ENCODE measurements around the gene TBRG1. TPM values are rescaled to one million over a fixed set of nuclear protein-coding genes. Genes with fewer than 3 reads are reported as not detected.

Gene TBRG1
- total RNA-seq, 1 experiment from 2014 or later, result 35.8 TPM

DNA sequence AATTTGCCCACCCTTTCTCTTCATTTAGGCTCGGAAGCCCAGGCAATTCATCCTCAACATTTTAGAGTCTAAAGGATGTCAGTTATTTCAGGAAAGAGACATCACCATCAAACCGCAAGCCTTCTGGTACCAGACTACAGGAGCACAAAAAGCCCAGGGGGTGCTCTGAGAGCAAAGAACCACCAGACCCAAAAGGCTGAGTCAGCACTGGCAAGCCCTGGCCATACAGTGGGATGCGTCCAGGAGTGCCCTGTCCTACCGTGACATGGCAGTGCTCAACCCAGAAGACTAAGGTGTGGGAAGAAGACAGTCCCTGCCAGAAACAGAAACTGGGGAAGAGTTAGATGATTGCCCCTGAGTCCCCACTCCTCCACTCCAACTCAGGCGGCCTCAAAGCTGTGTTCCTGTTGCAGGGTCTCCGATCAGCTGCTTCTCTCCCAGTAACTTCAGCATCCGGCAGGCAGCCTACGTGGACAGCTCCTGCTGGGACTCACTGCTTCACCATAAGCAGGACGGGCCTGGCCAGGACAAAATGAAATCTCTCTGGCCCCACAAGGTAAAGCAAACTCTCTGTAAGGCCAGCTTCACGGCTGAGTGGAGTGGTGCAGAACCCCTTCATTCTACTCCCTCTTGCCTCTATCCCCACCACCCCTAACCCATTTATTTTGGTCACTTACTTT lies 10.0 kb upstream of the TBRG1 start:
- no peak for DNase-seq (ENCODE audit: low read depth)

DNA sequence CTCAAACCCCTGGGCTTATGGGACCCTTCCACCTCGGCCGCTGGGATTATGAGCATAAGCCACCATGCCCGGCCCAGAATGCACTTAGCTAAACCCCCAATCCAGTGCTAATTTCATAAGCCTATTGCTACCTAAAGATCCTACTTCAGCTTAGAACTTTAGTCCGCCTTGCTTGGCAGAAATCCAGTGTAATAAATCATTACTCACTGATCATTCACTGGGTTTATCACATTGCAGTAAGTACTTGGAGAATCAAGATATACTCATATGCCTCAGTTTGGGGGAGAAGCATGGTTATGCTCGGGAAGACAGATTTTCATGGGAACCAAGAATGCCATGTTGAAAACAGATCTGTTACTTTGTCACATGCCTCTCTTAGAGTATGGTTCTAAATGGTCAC lies 3.8 kb upstream of the TBRG1 start:
- no peak for DNase-seq (ENCODE audit: low read depth)

DNA sequence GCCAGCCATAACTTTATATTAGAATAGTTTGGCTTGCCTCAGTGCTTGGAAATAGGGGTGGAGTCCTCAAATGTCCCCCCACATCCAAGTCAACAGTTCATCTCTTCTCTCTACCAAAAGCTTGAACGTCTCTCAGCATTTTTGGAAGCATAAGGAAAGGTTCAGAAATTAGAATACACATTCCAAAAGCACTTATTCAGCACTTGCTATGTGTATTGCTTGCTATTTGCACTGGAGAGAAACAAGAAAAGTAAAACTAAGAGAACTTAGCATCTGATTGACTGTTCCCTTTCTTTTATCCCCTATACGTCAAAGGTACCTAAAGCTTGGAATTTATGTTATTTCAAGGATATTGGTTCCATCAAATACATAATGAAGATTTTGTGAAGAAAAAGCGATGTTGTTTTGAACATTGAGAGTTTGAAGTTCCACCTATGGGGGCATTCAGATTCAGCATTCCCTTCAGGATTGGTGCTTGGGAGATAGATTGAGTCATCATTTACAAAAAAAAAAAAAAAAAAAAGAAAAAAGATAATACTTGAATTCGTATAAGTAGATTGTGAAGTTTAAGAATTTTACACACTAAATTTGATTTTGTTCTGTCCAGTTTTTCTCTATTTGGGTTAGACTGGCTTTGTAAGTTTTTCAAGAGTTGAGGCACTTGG lies 1.3 kb downstream of the TBRG1 start:
- peak; percentile 30 for DNase-seq (ENCODE audit: low read depth)

DNA sequence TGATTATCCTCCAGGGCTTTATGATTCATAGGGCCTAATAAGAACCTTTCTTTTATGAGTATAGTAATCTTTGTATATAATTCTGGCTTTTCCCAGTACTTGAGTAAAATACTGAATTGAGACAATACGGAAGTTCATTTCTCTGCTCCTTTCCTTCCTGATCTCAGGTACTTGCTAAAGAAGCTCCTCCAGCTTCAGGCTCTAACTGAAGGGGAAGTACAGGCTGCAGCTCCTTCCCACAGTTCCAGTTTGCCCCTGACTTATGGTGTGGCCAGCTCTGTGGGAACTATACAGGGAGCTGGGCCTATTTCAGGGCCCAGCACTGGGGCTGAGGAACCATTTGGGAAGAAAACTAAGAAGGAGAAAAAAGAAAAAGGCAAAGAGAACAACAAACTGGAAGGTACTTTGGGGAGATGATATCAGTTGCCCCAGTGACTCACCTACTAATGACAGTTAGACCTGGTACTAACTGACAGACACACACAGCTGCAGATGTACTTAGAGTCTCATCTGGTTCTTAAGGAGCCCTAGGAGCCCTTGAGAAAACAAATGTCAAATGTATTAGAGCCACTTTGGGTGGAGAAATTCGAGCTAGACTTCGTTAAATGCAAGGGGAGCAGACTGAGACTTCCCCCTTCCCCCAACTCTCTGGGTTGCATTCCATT lies 3.0 kb downstream of the TBRG1 start:
- DNase-seq (ENCODE audit: low read depth), result peak; percentile 97

DNA sequence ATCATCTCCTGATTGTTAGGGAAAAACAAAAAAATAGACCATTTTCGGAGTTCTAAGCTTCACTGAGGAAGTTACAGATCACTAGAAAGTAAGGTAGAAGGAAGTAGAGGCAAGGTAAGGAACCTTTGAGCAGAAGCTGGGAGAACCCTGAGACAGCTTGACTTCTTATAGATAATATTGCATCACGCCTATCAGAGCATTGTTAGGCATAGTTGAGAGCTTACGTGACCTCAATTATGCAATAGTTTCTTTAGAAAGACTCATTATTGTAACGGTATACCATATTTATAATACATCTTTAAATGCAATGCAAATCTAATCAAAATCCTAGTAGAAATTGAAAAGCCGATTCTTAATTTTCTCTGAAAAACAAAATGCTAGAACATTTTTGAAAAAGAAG lies 4.9 kb downstream of the TBRG1 start:
- DNase-seq (ENCODE audit: low read depth), result no peak

DNA sequence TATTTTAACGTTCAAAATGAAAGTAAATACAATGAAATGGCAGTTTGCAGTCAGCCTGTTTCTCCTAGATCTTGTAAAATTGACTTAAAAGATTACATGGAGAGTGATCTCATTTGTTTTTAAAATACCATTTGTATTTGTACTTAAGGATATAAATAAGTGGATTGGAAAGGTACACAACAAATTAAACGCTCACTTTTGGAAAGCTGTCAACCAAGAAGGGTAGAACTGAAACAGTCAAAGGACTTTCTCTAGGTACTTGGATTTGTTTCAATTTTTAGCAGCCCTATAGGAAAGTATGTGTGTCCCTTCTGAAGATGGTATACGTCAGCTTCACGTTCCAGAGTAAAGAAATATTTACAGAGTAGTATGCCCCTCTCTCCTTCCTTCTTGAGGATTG lies 7.3 kb downstream of the TBRG1 start:
- no peak for DNase-seq (ENCODE audit: low read depth)

DNA sequence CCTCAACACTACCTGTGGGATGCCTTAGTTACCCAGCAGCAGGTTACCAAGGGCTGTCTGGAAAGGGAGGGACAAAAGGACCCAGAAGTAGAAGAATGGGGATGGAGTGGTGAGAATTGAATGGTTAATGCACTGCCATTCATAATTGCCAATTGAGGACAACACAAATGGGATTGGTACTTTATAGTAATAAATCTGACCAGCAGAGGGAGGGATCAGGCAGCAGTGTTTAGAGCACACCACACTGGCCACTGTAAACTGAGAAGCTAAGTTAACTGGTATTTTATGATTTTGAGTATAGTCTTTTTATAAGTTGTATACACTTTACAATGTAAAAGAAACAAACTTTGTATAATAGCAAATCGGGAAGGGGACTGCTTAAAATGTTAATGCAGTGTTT lies 10.7 kb downstream of the TBRG1 start:
- DNase-seq (ENCODE audit: low read depth), result no peak

DNA sequence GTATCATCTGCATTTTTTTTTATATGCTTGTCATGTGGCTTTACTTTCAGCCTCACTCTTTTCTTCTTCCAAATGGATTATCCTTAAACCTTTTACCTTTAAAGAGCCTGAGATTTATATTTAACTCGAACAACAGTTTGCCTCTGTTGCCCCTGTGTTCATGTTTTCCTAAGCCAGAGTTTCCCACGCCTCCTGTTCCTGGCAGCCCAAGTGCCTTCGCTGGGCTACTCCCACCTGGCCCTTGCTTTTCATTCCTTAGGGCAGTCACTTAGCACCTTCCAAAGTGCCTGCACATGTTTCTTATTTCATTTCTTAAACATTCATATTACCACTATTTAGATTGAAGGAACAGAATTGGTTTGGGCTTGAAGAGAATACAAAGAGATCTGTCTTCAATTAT lies 13.3 kb downstream of the TBRG1 start:
- DNase-seq (ENCODE audit: low read depth), result no peak

DNA sequence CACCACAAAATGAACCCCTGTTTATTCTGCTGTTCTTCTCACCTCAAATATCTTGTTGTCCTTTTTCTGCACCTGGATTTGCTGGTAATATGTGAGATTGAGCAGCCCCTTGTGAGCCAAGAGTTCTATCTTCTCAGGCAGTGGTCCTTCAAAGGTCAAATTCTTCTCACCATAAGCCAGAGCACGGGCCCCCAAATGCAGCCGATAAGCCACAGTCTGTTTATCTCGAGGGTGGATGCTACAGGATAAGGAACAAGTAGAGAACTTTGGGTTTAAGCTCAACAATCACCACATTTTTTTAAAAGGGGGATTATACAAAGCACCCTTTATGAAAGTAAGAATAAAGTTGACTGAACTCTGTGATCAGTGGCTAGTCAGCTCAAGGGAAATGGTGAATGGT lies 15.8 kb downstream of the TBRG1 start:
- no peak for DNase-seq (ENCODE audit: low read depth)

DNA sequence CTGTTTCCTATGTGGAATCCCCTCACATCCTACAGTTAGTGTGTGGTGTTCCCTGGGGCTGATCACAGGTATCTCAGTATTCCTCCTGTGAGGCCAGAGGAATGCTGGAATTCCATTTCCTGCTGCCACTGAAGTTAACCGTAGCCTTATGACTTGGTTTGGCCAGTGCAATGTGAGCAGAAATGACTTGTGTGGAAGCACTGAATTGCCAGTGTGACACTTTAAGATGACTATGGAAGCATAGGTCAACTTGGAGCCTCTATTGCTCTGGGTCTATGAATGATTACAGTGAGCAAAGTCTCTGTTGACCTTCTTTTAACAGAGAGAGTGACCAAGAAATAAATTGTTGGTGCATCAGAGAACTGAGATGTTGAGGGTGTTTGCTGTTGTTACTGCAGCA lies 16.5 kb downstream of the TBRG1 start:
- no peak for DNase-seq (ENCODE audit: low read depth)

DNA sequence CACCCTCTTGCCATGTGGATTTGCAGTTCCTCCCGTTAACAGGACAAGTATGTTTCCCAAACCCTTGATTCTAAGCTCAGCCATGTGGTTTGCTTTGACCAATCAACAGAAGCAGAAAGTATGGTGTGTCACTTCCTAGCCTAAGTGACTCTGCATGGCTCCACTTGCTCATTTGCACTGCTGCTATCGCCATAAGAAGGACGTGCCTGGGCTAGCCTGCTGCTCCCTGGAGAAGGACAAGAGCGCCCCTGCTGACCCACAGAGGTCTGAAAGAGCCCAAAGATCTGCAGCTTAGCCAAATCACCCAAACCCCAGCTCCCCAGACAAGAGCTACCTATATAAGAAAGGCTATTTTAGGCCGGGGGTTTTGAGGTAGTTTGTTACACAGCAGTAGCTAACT lies 18.0 kb downstream of the TBRG1 start:
- DNase-seq (ENCODE audit: low read depth), result peak; percentile 28

DNA sequence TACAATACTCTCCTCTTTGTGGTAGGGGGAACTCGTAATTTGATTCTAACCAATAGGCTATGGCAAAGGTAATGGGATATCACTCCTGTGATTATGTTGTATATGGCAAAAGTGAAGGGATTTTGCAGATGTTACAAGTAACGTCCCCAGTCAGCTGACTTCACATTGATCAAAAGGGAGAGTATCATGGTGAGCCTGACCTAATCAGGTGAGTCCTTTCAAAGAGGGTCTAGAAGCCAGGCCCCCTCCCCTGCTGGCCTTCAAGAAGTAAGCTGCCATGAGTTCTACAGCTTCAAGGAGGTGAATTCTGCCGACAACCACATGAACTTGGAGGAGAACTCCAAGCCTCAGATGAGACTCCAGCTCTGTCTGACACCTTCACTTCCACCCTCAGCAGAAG lies 20.0 kb downstream of the TBRG1 start:
- no peak for DNase-seq (ENCODE audit: low read depth)

DNA sequence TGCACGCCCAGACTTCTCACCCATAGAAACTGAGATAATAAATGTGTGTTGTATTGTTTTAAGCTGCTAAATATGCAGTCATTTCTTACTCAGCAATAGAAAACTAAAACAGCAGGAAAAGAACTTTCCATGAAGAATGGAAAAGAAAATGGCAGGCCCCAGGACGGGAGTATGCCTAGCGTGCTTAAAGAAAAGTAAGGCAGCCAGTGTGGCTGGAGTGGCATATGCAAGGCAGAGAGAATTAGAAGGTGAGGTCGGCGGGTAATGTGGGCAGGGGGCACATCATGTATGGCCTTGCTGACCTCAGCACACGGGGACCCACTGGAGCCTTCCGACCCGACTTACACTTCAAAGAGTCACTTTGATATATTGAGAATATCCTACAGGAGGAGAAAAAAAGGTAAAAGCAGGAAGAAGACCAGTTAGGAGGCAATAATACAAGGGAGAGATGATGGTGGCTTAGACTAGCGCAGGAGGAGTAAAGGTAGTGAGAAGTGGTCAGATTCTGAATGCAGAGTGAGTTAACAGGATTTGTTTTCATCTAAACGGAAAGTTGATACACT lies 20.5 kb downstream of the TBRG1 start:
- no peak for DNase-seq (ENCODE audit: low read depth)

DNA sequence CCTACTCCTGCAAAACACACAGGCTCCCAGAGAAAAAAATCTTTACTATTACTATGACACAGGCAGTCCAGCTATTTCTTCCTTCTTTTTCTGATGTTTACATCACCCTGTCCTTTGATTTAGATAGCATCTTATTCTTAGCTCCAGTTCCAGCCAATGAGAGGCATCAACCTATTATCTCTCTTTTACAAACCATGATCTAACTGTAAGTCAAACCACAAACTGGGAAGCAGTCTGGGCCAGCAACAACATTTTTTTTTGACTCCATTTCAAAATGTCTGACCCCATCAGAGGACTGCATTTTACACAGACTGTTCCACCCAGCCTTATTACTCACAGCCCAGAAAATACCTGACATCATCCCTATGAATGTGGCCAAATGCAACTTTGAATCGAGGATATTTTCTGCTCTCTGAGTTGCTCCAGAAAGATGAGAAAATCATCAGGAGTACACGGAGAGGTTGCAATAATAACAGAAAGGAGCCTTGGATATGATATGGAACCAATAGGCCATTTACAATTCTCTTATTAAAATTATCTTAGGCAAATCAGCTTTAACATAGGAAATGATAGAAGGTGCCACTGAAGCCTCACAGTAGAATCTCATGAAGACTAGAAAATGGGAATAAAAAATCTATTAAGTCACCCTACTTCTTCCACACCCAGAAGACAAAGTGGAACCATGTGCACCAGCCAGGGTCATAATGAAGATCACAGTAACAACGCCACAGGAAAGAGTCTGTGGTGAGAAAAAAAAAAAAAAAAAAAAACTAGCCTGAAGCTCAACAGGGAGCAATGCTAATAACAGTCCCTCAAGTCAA lies 21.2 kb downstream of the TBRG1 start:
- peak; percentile 80 for DNase-seq (ENCODE audit: low read depth)

DNA sequence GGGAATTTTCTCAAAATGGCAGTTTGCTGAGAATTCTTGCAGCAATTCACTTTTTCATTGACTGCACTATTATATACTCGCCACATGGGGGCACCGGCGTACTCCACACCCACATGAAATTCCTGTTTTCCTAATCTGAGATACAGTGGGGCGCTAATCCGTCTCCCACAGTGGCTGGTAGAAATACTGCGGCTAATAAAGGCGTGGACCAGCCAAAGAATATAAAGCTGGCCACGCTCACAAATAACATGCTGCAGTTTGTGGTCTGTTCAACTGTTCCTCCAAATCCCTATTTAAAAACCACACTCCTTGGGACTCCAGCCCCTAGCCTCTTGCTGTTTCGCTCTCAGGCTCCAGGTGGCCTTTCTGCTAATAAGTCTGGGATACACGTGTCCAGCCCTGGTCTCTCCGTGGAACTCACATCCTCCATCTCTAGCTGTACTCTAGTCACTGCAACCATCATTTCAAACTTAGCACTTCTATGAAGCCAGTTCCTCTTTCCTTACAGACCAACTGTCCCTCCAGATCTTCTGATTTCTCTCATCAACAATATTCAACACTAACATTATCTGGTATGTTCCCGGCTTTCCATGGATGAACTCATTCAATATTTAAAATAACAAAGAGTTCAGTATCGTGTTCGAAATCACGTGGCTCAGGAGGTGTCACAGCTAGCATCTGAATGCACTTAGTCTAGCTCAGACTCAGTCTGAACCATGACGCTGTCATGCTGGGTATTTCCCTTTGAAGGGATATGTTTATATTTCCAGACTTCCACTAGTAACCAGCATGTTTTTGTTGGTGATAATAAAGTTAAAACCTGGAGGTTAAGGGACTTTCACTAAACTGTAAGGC lies 22.0 kb downstream of the TBRG1 start:
- peak; percentile 79 for DNase-seq (ENCODE audit: low read depth)

DNA sequence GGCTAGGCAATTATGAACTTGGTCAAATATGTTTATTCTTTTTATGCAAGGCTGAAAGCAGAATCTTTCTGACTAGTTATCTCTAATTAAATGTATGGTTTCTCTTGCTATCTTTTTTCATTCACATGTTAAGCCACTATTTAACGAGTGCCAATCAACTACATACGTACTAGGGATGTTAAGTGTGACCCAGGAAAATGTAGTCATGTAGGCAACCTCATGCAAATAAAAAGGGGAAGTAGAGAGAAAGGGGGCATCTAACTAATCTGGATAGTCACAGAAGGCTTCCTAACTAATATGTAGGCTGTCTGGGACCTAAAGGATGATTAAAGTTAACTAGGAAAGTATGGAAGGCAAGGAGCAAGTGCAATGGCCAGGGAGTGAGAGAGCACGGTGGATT lies 23.5 kb downstream of the TBRG1 start:
- no peak for DNase-seq (ENCODE audit: low read depth)

DNA sequence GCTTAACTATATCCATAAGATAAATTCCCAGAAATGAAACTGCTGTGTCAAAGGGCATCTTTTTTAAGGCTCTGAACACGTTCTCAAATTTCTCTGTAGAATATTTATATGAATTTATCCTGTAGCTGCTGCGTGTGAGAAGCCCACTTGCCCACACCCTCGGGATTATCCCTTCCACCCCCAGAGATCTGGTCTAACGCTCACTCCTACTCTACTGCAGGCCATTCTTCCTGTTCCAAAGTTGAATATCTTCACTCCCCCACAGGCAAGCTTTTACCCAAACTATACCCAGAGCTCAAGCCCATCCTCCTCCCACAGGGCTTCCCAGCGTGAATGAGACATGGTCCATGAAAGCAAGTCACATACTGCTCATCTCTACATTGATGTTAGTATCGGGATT lies 25.9 kb downstream of the TBRG1 start:
- DNase-seq (ENCODE audit: low read depth), result no peak

DNA sequence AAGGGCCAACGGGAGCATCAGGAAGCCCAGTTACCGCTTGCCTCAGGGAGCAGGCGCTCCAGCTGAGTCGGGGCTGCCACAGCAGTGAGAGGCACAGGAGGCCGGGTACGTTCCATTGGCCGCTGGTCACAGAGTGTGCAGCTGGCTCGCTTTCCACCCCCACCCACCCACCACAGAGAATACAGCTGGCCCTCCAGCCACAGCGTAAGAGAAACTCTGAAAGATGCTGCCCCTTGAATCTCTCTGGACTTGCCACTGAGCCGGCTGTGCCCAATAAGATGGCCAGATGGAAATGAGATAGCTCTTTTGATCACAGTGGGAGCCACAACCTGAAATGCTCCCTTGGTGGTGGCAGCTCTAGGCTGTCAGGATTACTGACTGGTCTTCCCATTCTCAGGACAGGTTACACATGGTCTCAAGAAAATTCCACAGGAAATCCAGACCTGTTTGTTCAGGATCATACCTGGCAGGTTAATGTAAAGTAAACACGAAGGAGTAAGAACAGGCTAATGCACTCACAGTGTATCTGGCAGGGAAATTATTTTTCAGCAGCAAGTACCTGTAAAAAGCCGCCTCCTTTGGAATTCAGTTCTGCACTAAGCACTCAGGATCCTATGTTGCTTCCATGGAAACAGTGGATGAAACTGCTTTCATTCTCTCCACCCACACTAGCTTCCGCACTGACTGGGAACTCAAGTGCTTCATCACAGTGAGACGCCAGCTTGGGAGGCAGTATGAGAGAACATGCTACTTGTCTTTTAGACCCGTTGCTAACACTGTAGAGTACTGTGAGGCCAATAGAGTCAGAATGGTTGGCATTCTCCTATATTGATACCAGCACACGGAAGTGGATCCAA lies 34.3 kb downstream of the TBRG1 start:
- no peak for DNase-seq (ENCODE audit: low read depth)

DNA sequence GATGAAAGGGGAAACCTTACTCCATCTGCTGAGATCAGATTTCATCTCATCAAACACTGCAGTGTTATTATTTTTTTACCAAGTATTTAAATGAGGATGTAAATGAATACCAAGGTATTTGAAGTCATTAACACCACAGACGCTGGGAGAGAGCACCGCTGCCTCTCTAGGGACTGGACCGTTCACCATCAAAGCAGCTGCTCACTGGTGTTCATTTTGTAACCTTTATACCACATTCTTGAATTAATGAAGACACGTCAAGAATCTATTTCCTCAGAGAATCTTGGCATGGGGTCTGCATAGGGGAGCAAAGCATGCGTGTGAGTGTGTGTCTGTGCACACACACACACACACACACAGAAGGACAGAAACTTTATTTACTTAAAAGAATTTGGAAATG lies 35.2 kb downstream of the TBRG1 start:
- DNase-seq (ENCODE audit: low read depth), result peak; percentile 11

DNA sequence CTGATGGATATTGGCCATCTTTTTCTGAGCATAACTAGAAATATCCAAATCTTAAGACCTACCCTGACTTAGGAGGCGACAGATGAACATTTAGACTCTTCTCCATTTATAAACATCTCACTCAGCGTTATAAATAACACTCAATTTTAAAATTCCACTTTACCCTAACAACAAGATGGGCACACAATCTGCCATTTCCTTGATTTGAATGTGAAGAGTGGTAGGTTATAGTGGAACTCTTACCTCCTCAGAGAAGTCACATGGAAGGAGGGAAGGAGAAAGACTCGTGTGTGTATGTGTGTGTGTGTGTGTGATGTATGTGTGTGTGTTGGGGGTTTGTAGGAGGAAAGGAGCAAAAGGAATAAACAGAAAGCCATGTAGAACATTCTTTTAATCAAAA lies 35.8 kb downstream of the TBRG1 start:
- no peak for DNase-seq (ENCODE audit: low read depth)
